Lung (tissue), 12 donors: ENCODE results near the gene CFAP70. TPM values are rescaled to one million over a fixed set of nuclear protein-coding genes. Genes with fewer than 3 reads are reported as not detected.
A peak's percentile ranks its signal among the peaks of the same experiment; 100 is the strongest.

Source experiments
- ATAC-seq: fragments of 200-7000 bp; cut with Tn5 transposase; one replicate; pipeline ENCODE4 v1.9.1; 2020; ENCODE audit warnings: moderate number of reproducible peaks; ENCODE audit not compliant: insufficient read depth, low FRiP score
- DNase-seq, 3 donors: peaks; one replicate each; pipeline ENCODE4 v3.0.0-alpha.2; 2013 to 2017
- H3K27ac ChIP-seq, 2 donors: one replicate each; pipeline ENCODE4 v1.5.1; 2013; ENCODE audit warnings: mild to moderate bottlenecking in 2 of 2, moderate library complexity in 2 of 2, control low read depth in 1 of 2, inconsistent platforms in 1 of 2, low read depth in 1 of 2, low read length in 1 of 2
- H3K27me3 ChIP-seq, 3 donors: one replicate each; pipeline ENCODE4 v1.5.1; 2013; ENCODE audit warnings: low read length in 2 of 3; ENCODE audit not compliant: control insufficient read depth in 3 of 3, insufficient read depth in 3 of 3
- H3K36me3 ChIP-seq, 4 donors: one replicate each; pipeline ENCODE4 v1.5.1; 2013; ENCODE audit warnings: low read length in 4 of 4, mild to moderate bottlenecking in 1 of 4, moderate library complexity in 1 of 4; ENCODE audit not compliant: control insufficient read depth in 4 of 4, insufficient read depth in 4 of 4
- H3K4me1 ChIP-seq, 5 donors: one replicate each; pipeline ENCODE4 v1.5.1; 2013; ENCODE audit warnings: low read length in 5 of 5, mild to moderate bottlenecking in 2 of 5, moderate library complexity in 1 of 5; ENCODE audit not compliant: control insufficient read depth in 5 of 5, insufficient read depth in 5 of 5
- H3K4me3 ChIP-seq: one replicate; pipeline ENCODE4 v1.5.1; 2013; ENCODE audit warnings: mild to moderate bottlenecking, control low read depth, moderate library complexity
- H3K9ac ChIP-seq, 2 donors: one replicate each; pipeline ENCODE4 v1.5.1; 2013; ENCODE audit warnings: low read length in 2 of 2, control low read depth in 1 of 2; ENCODE audit not compliant: insufficient read depth in 1 of 2
- H3K9me3 ChIP-seq, 4 donors: one replicate each; pipeline ENCODE4 v1.5.1; 2013; ENCODE audit warnings: low read length in 3 of 4, mild to moderate bottlenecking in 1 of 4, moderate library complexity in 1 of 4; ENCODE audit not compliant: control insufficient read depth in 4 of 4, insufficient read depth in 3 of 4
- WGBS, 2 donors: extraction: QIAGEN DNeasy Blood & Tissue Kit; methylation state at CpG; one replicate each; pipeline ENCODE4 v1.1.7; 2013; 5-methylcytosine and 5-hydroxymethylcytosine counted together
- polyA plus RNA-seq, 2 donors: library from polyadenylated mRNA; stranded (reverse); fragments of 200-250 nt; gene quantifications; one replicate each; pipeline ENCODE4 v1.2.1, GENCODE V29; 2013
- total RNA-seq, 2 donors: library from RNA; depleted of rRNA in 1 of 2; stranded (reverse); fragments of >200 nt in 1 of 2; gene quantifications; one replicate each; pipeline ENCODE4 v1.2.1, GENCODE V29; 2014 to 2021
- TF ChIP-seq, protein P1 (sequence below): IDR thresholded peaks from 2 replicates; pipeline ENCODE4 v1.5.1; 2012; ENCODE audit warnings: mild to moderate bottlenecking; ENCODE audit errors: control extremely low read depth, extremely low read depth
- donor health status: control.
- donor health status: control.
- donor health status: Bipolar disorder and iron deficiency.
- donor health status: healthy.
- donor health status: DM: yes; HTN: yes; CAD: no.

CFAP70 gene
- total and polyA plus RNA-seq, 4 donors: 3.5 to 17.2 (median 8.6) TPM

DNA sequence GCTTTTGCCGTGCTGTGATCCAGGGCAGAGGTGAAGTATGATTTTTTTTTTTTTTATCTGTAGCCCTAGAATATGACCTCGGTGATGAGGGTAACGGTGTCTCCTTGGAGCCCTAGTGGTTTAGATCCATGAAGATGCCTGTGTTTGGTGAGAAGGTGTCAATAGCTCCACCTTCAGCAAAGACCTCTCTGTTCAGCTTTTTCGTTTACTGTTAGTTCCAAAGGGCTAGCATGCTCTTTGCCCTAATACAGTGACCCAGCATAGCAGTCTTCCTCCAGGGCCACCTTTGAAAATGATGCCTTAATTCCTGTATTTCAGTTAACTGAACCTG lies 105.5 kb downstream of the CFAP70 start:
- peak overlapping the region; percentile 90 to 92 for H3K27ac ChIP-seq
- no peaks in the 10 kb centered on the region for H3K9me3 ChIP-seq
- H3K27me3 ChIP-seq: no peaks in the 10 kb centered on the region
- WGBS, 2 donors: 1 to 2% methylated on average over 4 of the region's 4 CpGs
- DNase-seq (no peak), ATAC-seq (no peak)
- TF ChIP-seq, protein P1, sequence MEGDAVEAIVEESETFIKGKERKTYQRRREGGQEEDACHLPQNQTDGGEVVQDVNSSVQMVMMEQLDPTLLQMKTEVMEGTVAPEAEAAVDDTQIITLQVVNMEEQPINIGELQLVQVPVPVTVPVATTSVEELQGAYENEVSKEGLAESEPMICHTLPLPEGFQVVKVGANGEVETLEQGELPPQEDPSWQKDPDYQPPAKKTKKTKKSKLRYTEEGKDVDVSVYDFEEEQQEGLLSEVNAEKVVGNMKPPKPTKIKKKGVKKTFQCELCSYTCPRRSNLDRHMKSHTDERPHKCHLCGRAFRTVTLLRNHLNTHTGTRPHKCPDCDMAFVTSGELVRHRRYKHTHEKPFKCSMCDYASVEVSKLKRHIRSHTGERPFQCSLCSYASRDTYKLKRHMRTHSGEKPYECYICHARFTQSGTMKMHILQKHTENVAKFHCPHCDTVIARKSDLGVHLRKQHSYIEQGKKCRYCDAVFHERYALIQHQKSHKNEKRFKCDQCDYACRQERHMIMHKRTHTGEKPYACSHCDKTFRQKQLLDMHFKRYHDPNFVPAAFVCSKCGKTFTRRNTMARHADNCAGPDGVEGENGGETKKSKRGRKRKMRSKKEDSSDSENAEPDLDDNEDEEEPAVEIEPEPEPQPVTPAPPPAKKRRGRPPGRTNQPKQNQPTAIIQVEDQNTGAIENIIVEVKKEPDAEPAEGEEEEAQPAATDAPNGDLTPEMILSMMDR: no peak
- H3K4me1 ChIP-seq: peaks cover 4 to 18% (median 7%) of the 10 kb centered on the region in 5 donors
- H3K36me3 ChIP-seq: peaks cover 0 to 6% (median 2%) of the 10 kb centered on the region in 4 donors
- peak overlapping the region; percentile 94 for H3K4me3 ChIP-seq
- H3K9ac ChIP-seq: peak overlapping the region; percentile 38 to 91

DNA sequence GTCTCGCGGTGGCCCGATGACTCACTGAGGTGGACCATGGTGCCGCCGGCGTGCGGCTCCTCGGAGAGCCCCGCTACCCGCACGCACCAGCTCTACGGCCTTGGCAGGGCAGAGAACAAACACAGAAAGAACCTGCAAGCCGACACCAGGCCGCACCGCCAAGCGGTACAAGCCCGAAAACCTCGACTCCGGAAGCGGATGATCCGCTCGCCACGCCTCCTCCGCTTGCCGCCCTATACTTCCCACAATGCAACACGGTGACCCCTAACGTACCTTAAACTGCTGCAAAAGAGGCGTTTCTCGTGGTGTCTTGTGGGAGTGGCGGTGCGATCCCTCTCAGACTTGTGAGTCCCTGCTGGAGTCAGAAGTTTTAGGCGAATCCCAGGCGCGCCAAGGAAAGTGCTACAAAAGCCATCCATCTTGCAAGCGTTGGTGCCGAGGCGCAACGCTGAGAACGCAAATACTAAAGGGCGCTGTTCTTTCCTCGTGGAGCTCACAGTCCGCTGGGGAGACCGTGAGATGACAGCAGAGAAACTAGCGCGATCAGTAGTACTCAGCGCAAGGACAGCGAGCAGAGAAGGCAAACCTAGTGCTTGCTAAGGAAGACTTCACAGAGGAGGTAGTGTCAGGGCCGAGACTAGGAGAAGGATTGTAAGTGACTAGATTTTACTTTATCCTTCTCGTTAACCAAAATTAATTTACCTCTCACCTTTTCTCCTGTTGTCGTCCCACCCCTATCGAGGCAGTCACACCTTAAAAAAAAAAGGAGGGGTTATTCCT lies 106.0 kb downstream of the CFAP70 start, which contains the start of gene MRPS16:
TSS of gene MRPS16 (minus strand) at position 200 of the 780 bp plus-strand sequence. CDS start at position 38, 162 bp downstream.
- 0% methylated on average over 51 of the region's 51 CpGs for WGBS, 2 donors
- ATAC-seq (peak; percentile 98), DNase-seq (peak; percentile 96 to 99 (median 98))
- H3K9ac ChIP-seq: peak within 1 kb of the TSS; percentile 92 to 97
- H3K4me1 ChIP-seq: peaks cover 4 to 22% (median 9%) of the 10 kb centered on the region in 5 donors
- TF ChIP-seq, protein P1: no peak
- H3K36me3 ChIP-seq: peaks cover 0 to 6% (median 2%) of the 10 kb centered on the region in 4 donors
- H3K27me3 ChIP-seq: no peaks in the 10 kb centered on the region
- H3K4me3 ChIP-seq: peak within 1 kb of the TSS; percentile 94
- H3K9me3 ChIP-seq: no peaks in the 10 kb centered on the region
- peak within 1 kb of the TSS; percentile 90 to 92 for H3K27ac ChIP-seq

DNA sequence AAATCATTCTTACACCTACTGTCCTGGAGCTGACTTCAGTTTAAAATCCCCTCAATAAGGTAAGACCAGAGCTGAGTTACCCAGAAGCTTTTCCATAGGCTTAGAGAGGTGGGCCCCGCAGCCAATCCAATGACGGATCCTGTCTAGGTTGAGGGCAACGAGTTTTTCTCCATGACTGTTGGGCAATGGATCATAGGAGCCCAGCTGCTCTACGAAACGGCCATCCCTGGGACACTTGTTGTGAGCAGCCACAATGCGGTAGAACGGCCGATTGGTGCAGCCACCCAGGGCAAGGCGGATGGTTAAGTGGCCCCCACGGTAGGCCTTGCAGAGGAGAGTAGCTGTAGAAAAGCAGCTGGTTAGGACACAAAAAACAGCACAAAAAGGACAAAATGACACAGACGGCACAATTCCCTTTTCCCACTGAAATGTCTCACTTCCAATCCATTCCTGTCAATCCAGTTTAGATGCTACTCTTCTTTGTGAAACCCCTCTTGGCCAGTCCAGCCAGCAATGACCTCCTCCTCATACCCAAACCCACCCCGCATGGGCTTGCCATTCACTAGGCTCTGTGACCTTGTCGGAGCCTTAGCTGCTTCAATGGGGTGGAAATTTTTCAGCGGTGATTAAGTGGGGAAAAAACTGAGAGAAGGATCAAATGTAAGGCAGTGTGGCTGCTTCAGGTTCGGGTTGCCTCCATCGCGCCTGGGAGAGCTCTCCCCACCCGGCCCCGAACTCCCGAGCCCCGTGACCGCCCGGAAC lies 106.8 kb downstream of the CFAP70 start:
- ATAC-seq (peak; percentile 60), DNase-seq (no peak)
- 17 to 19% methylated on average over 23 of the region's 23 CpGs for WGBS, 2 donors

More for the DNA sequence above, 106.8 kb downstream of the CFAP70 start:
- Histone ChIP-seq H3K36me3 (peaks cover 0 to 6% (median 3%) of the 10 kb centered on the region in 4 donors), H3K4me3 (peak overlapping the region; percentile 94), H3K27me3 (no peaks in the 10 kb centered on the region), H3K9me3 (no peaks in the 10 kb centered on the region), H3K9ac (peak overlapping the region; percentile 92 to 97), H3K27ac (peak overlapping the region; percentile 90 to 92), H3K4me1 (peaks cover 4 to 25% (median 9%) of the 10 kb centered on the region in 5 donors)
- TF ChIP-seq, protein P1: no peak
